A673 (cell line): Measurements from ENCODE around the gene HM13. TPM values are rescaled to one million over a fixed set of nuclear protein-coding genes. Genes with fewer than 3 reads are reported as not detected.
"Not testable (repeated sequence)": the region's sequence is repeated elsewhere in the genome, so short reads cannot be mapped to it uniquely, and the experiment has no call there.

Experiments used
- BruUV-seq: library from RNA; stranded (reverse); fragments of 400-500 nt; replicated peaks from 2 replicates; lab custom pipeline; 2021; lab: Mats Ljungman, UMichigan
- CTCF ChIA-PET: fragments of 300-600 bp; sonication (Branson Sonifier 250); formaldehyde crosslinking; loops from one replicate; lab custom pipeline; 2022; ENCODE audit warnings: antibody characterized with exemption; lab: Charles Lee
- POLR2A ChIA-PET: fragments of 300-600 bp; sonication (Branson Sonifier 250); formaldehyde crosslinking; loops from one replicate; lab custom pipeline; 2022; ENCODE audit warnings: antibody characterized with exemption; ENCODE audit not compliant: low non-redundant PET; lab: Charles Lee
- DNase-seq: peaks from one replicate; pipeline ENCODE4 v3.0.0-alpha.2; 2015; ENCODE audit warnings: low spot score
- H3K27ac ChIP-seq: fragments of 200-600 bp; sonication (generic); 2 replicates; pipeline ENCODE4 v1.5.1; 2016; ENCODE audit warnings: mixed run types, low read depth, mild to moderate bottlenecking, mixed read lengths, antibody characterized with exemption, low read length; ENCODE audit not compliant: poor library complexity, severe bottlenecking
- H3K27me3 ChIP-seq: fragments of 200-600 bp; sonication (generic); replicated peaks from 2 replicates; pipeline ENCODE4 v1.6.1; 2017; ENCODE audit warnings: mixed run types, low read depth, mild to moderate bottlenecking, mixed read lengths, antibody characterized with exemption, low read length; ENCODE audit not compliant: insufficient read depth, poor library complexity
- H3K36me3 ChIP-seq: fragments of 200-600 bp; sonication (generic); 2 replicates; pipeline ENCODE4 v1.6.1; 2016; ENCODE audit warnings: mixed run types, mild to moderate bottlenecking, mixed read lengths, antibody characterized with exemption, low read length; ENCODE audit not compliant: insufficient read depth, poor library complexity, severe bottlenecking
- H3K4me1 ChIP-seq: fragments of 200-600 bp; sonication (generic); 2 replicates; pipeline ENCODE4 v1.6.1; 2017; ENCODE audit warnings: mixed run types, mild to moderate bottlenecking, mixed read lengths, antibody characterized with exemption, low read length; ENCODE audit not compliant: insufficient read depth, poor library complexity, severe bottlenecking
- H3K4me3 ChIP-seq: fragments of 200-600 bp; sonication (generic); 2 replicates; pipeline ENCODE4 v1.5.1; 2016; ENCODE audit warnings: low read depth, mixed run types, mild to moderate bottlenecking, mixed read lengths, low read length; ENCODE audit not compliant: poor library complexity, severe bottlenecking
- H3K9me3 ChIP-seq: fragments of 200-600 bp; sonication (generic); 2 replicates; pipeline ENCODE4 v1.6.1; 2016; ENCODE audit warnings: mixed run types, low read depth, mild to moderate bottlenecking, mixed read lengths, antibody characterized with exemption, low read length; ENCODE audit not compliant: poor library complexity, severe bottlenecking
- EZH2 ChIP-seq: fragments of 200-600 bp; sonication (generic); IDR thresholded peaks from 2 replicates; pipeline ENCODE4 v1.6.1; 2017; ENCODE audit warnings: borderline replicate concordance, low read depth, mild to moderate bottlenecking, mixed read lengths, antibody characterized with exemption, low read length; ENCODE audit not compliant: poor library complexity, severe bottlenecking
- intact Hi-C: fragments of 100-400 bp; cut with micrococcal nuclease; formaldehyde crosslinking; loops from one replicate; pipeline ENCODE4 v1.10.0; 2022; ENCODE audit not compliant: unreplicated experiment
- total RNA-seq: library from RNA; stranded (reverse); gene quantifications from 2 replicates; pipeline ENCODE4 v1.2.3, GENCODE V29; 2021
- TF ChIP-seq, protein P1 (sequence below): fragments of 300-800, 200-600 bp; sonication (generic); conservative IDR thresholded peaks from 2 replicates; pipeline ENCODE4 v1.5.1; 2017; ENCODE audit warnings: low read depth, mild to moderate bottlenecking, antibody characterized with exemption, low read length, moderate library complexity, mixed read lengths

HM13 gene
- total RNA-seq, 1 experiment from 2014 or later: 196 TPM

DNA sequence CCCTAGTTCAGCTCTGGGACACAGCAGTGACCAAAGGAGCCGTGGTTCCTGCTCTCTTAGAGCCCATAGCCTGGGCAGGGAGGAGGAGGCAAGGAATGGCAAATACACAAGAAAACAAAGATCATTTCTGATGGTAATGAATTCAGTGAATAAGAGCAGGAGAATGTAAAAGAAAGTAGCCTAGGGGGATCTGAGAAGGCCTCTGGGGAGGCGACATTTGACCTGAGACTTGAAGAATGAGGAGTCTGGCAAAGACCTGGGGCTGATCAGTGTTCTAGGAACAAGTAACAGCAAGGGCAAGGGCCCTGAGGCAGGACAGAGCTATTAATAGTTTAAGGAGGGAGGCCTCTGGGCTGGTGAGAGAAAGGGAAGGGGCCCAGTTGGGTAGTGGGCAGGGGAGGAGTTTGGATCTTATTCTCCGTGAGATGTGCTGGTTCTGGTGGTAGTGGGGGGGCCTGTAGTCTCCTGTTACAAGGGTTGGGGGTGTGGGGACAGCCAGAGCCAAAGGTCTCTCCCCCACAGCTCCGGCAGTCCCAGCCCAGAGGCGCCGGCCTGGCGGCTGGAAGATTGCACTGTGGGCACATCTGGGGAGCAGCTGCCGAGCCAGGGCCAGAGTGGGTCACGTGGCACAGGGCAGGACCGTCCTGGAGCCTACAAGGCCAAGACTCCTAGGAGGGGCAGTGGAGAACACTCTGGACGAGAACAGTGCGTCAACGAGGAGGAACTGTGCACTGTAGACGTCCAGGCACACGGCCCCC, 81.6 kb downstream of the HM13 start:
- CTCF ChIA-PET: no interaction called here
- Histone ChIP-seq H3K27me3 (no peaks in the 10 kb centered on the region), H3K4me1 (no peaks in the 10 kb centered on the region), H3K27ac (no peak overlapping the region), H3K9me3 (no peaks in the 10 kb centered on the region), H3K4me3 (no peak overlapping the region), H3K36me3 (no peaks in the 10 kb centered on the region)
- no peak for DNase-seq
- intact Hi-C loops: no loop called here
- no peak for TF ChIP-seq EZH2
- TF ChIP-seq, protein P1, sequence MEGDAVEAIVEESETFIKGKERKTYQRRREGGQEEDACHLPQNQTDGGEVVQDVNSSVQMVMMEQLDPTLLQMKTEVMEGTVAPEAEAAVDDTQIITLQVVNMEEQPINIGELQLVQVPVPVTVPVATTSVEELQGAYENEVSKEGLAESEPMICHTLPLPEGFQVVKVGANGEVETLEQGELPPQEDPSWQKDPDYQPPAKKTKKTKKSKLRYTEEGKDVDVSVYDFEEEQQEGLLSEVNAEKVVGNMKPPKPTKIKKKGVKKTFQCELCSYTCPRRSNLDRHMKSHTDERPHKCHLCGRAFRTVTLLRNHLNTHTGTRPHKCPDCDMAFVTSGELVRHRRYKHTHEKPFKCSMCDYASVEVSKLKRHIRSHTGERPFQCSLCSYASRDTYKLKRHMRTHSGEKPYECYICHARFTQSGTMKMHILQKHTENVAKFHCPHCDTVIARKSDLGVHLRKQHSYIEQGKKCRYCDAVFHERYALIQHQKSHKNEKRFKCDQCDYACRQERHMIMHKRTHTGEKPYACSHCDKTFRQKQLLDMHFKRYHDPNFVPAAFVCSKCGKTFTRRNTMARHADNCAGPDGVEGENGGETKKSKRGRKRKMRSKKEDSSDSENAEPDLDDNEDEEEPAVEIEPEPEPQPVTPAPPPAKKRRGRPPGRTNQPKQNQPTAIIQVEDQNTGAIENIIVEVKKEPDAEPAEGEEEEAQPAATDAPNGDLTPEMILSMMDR: no peak
- BruUV-seq: no TSS peak
- POLR2A ChIA-PET: no interaction called here

DNA sequence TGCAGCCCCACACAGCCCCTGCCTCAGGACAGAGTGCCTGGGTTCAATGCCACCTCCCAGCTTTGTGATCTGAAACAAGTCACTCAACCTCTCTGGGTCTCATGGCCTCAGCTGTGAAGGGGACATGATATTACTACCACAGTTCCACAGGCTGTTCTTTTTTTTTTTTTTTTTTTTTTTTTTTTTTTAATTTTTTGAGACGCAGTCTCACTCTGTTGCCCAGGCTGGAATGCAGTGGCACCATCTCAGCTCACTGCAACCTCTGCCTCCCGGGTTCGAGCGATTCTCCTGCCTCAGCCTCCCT, 82.1 kb downstream of the HM13 start:
- H3K9me3 ChIP-seq, BruUV-seq, CTCF ChIA-PET, intact Hi-C loops, DNase-seq, H3K4me1 ChIP-seq, H3K27ac ChIP-seq, H3K27me3 ChIP-seq, H3K36me3 ChIP-seq, H3K4me3 ChIP-seq: not testable (repeated sequence)
- POLR2A ChIA-PET: interaction anchor here (0.6 kb wide), 1 partner anchor 127 kb away, joined by 8 read pairs; no protein-coding TSS in a partner anchor

DNA sequence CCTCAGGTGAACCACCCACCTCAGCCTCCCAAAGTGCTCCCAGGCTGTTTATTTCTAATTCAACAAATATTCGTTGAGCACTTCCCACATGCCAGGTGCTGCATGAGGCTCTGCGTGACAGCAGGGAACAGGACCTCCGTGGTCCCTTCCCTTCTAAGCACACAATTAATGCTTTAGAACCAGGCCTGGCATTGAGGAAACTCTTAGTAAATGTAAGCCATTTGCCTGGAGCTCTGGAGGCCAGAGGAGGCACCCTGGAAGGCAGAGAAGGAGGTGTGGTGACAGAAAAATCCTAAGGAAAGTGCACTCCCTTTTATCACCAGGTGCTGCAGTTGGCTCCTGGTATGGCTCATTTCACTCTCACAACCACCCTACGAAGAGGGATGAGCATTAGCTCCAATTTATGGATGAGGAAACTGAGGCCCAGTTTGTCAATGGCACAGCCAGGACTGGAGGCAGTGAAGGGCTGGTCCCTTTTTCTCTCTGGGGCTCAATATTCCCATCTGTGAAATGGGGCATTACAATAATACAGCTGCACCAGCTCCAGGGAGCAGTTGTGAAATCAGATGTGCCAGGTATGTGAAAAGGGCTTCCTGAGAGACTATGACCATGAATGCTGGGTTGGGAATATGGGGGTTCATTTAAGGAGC, 82.7 kb downstream of the HM13 start:
- no peak for DNase-seq
- no peak overlapping the region for H3K4me3 ChIP-seq
- no peak for TF ChIP-seq EZH2
- TF ChIP-seq, protein P1: no peak
- H3K27me3 ChIP-seq: no peaks in the 10 kb centered on the region
- H3K36me3 ChIP-seq: no peaks in the 10 kb centered on the region
- H3K9me3 ChIP-seq: no peaks in the 10 kb centered on the region
- no peak overlapping the region for H3K27ac ChIP-seq
- ChIA-PET CTCF (no interaction called here), POLR2A (interaction anchor here (0.6 kb wide), 1 partner anchor 127 kb away, joined by 8 read pairs; no protein-coding TSS in a partner anchor)
- intact Hi-C loops: no loop called here
- no peaks in the 10 kb centered on the region for H3K4me1 ChIP-seq
- no TSS peak for BruUV-seq
